Cortex of kidney (tissue), 1 donor: ENCODE results near the gene SNED1.

ENCODE experiments used
- DNase-seq: peaks from one replicate; lab custom pipeline; 2025; lab: John Stamatoyannopoulos, UW

The SNED1 gene

DNA sequence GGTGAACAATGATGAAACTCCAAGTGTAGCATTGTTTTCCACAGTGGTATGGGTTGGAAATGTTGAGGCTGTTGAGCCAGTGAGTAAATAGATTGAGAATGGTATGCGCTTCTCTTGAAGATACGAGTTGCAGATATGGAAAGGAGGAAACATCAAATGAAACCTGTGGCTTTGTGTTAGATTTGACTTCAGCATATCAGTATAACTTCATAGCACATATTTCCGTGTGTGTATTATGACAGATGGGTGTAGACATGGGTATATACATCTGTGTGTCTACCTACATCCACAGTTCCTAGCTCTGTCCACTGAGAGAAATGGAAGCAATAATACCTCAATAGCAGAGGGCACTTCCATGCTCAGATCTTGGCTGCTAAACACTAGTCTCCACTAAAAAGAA lies 8.0 kb downstream of the SNED1 start:
- DNase-seq = no peak

DNA sequence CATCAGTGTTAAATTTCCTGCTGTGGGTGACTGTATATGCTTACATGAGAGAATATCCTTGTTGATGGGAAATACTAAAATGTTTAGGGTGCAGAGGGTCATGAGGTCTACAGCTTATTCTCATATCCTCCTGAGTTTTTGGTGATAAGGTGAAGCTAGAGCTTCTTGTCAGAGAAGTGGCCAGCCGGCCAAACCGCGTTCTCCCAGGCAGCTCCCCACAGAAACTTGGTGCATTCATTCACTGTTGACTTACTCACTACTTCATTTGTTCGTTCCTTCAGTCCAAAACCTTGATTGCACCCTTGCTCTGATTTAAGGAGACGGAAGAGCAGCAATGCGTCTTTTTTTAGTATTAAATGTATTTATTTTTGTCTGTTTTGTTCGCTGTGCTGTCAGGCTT lies 8.7 kb downstream of the SNED1 start:
- DNase-seq = no peak

DNA sequence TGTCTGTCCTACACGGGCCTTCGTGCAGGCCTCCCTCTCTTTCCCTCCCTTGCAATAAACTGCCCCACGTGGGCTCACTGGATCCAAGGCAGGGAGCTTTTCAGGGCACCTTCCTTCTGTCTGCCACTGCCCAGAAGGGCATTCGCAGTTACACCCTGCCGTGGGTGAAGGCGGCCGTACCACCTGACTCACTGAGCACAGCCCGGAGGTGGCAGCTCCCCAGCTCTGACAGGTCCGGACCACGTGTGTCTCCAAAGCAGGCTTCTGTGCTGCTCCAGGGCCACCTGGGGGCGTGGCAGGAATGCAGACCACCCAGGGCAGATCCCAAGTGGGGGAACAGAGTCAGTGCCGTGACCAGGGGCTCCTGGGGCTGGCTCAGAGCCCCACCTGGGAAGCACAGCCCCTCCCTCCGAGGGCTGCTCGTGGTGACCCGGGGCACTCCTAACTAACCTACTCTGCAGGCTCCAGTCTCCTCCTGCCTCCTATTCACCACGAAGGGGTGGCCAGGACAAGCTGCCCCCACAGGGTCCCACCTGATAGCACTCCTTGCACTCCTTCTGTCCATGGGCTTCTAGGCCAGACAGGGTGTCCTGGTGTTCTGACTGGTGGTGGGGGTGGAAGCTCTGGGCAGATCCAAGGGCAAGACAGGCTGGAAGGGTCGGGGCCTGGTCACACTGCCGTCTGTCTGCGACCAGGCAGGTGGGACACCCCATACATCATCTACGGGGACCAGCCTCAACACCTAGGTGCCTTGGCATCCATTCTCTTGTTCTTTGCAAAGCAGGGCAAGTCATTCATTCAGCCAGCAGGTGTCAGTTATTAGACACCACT lies 9.7 kb downstream of the SNED1 start:
- DNase-seq = no peak

- DNase-seq = no peak
Observed at GRCh38 chr2:241008711-241009121, 10.3 kb downstream of the SNED1 start.

DNA sequence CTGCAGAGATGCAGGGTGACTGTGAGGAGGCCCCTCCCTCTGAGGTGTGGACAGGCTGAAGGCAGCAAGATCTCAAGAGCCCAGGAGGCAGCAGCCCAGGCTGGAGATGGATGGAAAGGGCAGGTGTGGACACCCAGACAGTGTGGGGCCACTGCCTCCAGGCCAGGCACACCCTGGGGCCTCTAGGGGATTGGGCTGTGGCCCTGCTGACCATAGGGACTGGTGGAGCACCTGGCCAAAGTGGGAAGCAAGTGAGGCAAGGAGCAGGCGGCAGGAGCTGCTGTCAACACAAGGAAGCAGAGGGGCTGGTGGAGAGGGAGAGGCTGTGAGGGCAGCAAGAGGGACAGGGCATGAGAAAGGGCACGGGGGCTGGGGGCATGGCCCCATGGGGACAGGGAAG lies 10.8 kb downstream of the SNED1 start:
- DNase-seq = no peak

GRCh38 chr2:241009601-241010530 lies 11.4 kb downstream of the SNED1 start:
- DNase-seq = no peak

- no peak for DNase-seq
Observed at GRCh38 chr2:241010531-241011295, 12.3 kb downstream of the SNED1 start.

GRCh38 chr2:241011296-241011600 lies 12.8 kb downstream of the SNED1 start:
- no peak for DNase-seq

GRCh38 chr2:241011751-241012510 lies 13.5 kb downstream of the SNED1 start:
- DNase-seq = no peak

GRCh38 chr2:241014224-241014623 lies 15.8 kb downstream of the SNED1 start:
- DNase-seq = no peak

GRCh38 chr2:241014764-241015163 lies 16.3 kb downstream of the SNED1 start:
- DNase-seq = no peak

- no peak for DNase-seq
Observed at GRCh38 chr2:241015439-241015838, 17.0 kb downstream of the SNED1 start.

GRCh38 chr2:241017228-241017940 lies 19.0 kb downstream of the SNED1 start:
- no peak for DNase-seq

GRCh38 chr2:241018051-241018891 lies 19.9 kb downstream of the SNED1 start:
- no peak for DNase-seq

- DNase-seq = no peak
Observed at GRCh38 chr2:241019441-241020139, 21.2 kb downstream of the SNED1 start.

GRCh38 chr2:241020201-241020600 lies 21.8 kb downstream of the SNED1 start:
- DNase-seq = no peak

DNA sequence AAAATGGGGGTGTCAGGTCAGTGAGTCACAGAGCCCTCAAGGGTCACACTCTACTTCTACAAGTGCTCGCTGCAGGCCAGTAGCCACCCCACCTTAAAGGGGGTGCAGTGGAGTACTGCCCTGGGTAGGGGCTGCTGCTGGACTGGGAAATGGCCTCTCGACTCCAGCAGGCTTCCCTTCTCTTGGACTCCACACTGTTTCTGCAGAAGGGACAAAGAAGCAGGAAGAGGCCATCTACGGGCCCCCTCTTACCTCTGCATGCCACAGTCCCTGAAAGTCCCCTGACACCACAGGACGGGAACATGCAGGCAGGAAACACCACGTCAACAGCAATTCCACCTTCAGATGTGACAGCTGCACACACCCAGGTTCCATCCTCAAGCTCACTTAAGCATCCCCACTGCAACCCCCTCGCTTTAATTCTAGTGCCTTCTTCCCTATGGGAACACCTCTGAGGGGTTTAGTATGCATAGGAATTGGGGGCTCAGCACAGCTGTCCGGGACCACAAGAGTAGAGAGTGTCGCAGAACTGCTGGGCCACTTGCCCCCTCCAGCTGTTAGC lies 22.3 kb downstream of the SNED1 start:
- no peak for DNase-seq

DNA sequence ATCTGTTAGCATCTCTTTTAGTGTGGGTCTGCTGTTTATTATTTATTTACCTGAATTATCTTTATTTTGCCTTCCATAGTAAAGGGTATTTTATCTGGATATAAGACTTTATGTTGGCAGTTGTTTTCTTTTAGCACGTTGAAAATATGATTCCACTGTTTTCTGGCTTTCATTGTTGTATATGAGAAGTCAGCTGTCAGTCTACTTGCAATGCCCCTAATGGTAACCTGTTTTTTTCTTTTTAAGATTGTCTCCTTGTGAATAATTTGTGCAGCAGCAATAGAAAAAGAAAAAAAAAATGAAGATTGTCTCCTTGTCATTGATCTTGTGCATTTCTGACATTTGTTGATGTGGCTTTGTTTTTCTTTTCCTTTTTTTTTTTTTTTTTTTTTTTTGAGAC lies 27.2 kb downstream of the SNED1 start:
- no peak for DNase-seq
